ENCODE measurements around the gene ATP2A2.
A peak's percentile ranks its signal among the peaks of the same experiment; 100 is the strongest.

The ATP2A2 gene

DNA sequence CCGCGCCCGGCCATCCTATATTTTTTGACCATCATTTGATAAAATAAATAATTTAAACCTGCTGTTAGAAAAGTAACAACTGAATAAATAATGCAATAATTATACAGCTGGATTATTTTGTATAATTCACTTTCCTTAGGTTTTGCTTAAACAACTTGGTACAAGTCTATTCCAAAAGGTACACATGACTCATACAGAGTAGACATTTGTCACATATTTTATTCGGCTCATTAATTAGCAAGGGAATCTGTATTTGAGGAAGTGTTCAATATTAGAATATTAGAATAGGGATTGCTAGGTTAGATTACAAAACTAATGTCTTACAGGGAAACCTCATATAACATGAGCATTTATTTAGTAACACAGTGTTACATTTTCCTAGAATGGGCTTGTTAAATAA lies 48.7 kb downstream of the ATP2A2 start:
- no peak for DNase-seq (ENCODE audit: low read depth)
- no peak overlapping the region for H3K4me3 ChIP-seq (ENCODE audit: control insufficient read depth, low read depth, low read length)
- TF ChIP-seq, protein P1, sequence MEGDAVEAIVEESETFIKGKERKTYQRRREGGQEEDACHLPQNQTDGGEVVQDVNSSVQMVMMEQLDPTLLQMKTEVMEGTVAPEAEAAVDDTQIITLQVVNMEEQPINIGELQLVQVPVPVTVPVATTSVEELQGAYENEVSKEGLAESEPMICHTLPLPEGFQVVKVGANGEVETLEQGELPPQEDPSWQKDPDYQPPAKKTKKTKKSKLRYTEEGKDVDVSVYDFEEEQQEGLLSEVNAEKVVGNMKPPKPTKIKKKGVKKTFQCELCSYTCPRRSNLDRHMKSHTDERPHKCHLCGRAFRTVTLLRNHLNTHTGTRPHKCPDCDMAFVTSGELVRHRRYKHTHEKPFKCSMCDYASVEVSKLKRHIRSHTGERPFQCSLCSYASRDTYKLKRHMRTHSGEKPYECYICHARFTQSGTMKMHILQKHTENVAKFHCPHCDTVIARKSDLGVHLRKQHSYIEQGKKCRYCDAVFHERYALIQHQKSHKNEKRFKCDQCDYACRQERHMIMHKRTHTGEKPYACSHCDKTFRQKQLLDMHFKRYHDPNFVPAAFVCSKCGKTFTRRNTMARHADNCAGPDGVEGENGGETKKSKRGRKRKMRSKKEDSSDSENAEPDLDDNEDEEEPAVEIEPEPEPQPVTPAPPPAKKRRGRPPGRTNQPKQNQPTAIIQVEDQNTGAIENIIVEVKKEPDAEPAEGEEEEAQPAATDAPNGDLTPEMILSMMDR (conservative IDR thresholded peaks at IDR 0.05; ENCODE audit: control insufficient read depth, insufficient read depth, low read depth, low read length): no peak

DNA sequence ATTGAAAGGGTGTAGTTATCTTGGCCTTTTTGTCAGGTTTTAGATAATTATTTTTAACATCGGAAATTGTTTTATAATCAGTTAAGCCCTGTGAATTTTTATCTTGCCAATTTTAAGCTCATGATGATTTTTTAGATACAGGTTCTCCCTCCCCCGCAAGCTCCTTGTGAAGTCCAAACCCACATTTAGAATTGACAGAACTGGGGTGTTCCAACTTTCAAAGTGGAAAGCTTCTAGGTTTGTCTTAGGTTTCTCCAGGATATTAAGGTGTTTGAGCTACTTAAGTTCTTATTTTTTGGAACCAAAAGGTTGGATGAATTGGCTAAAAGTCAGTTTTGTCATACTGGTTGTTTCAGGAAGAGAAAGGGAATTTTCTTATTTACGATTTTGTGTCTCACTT lies 49.1 kb downstream of the ATP2A2 start:
- H3K4me3 ChIP-seq (ENCODE audit: control insufficient read depth, low read depth, low read length): no peak overlapping the region
- no peak for DNase-seq (ENCODE audit: low read depth)
- TF ChIP-seq, protein P1 (conservative IDR thresholded peaks at IDR 0.05; ENCODE audit: control insufficient read depth, insufficient read depth, low read depth, low read length): no peak

DNA sequence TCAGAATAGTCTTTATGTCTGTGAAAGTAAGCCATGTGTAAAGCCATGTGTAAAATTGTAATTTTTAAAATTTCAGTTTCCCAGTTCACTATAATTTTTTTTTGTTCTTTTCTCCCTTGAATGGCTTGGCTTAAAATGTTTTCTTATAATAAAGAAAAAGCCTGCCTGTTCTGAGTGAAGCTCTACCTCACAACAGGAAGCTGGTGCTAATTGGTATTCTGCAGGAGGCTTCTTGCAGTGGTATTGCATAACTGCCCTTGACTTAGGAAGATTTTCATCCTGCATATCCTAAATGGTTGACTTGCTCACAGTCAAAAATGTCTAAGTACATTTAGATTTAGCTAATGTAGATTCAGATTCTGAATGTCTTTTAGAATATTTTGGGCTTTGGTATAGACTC lies 49.5 kb downstream of the ATP2A2 start:
- TF ChIP-seq, protein P1 (conservative IDR thresholded peaks at IDR 0.05; ENCODE audit: control insufficient read depth, insufficient read depth, low read depth, low read length): no peak
- H3K4me3 ChIP-seq (ENCODE audit: control insufficient read depth, low read depth, low read length): no peak overlapping the region
- peak; percentile 48 for DNase-seq (ENCODE audit: low read depth)

DNA sequence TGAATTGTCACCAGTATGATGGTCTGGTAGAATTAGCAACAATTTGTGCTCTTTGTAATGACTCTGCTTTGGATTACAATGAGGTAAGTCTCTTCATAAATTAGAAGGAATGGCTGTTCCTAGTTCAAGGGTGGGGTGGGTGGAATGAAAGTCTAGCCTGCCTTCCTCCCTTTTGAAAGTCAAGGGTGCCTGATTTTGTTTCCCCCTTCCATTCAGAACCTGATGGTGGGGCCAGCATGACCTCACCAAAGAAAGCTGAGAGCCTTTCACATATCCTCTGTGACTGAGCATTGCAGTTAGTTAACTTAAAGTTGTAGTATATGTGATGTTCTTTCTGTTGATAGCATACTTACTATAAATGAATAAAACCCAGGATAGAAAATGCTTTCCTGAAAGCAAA lies 52.2 kb downstream of the ATP2A2 start:
- DNase-seq (ENCODE audit: low read depth): no peak
- TF ChIP-seq, protein P1 (conservative IDR thresholded peaks at IDR 0.05; ENCODE audit: control insufficient read depth, insufficient read depth, low read depth, low read length): no peak
- no peak overlapping the region for H3K4me3 ChIP-seq (ENCODE audit: control insufficient read depth, low read depth, low read length)

DNA sequence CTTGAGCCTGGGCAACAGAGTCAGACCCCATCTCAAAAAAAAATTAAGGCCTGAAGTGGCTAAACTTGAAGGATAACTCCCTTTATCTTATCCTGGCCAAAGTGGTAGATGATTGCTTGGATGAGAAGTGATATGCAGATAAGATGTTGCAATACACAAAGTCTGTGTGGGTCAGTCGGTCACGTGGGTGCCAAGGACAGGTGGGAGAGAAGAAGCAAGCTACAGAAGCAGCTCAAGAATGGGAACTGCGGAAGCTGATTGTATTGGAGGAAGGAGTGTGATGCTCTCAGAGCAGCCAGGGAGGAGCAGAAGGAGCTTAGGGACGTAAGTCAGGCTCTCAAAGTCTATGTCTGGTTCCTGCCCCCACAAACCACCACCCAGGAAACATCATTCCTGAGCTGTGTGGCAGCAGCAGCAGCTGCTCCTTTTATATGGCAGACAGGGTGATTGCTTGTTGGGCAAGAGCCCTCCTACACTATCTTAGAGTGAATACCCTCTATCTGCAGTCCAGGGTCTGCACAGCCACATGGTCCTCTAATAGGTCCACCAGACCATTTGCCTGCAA lies 54.5 kb downstream of the ATP2A2 start:
- TF ChIP-seq, protein P1 (conservative IDR thresholded peaks at IDR 0.05; ENCODE audit: control insufficient read depth, insufficient read depth, low read depth, low read length): no peak
- no peak overlapping the region for H3K4me3 ChIP-seq (ENCODE audit: control insufficient read depth, low read depth, low read length)
- DNase-seq (ENCODE audit: low read depth): no peak

DNA sequence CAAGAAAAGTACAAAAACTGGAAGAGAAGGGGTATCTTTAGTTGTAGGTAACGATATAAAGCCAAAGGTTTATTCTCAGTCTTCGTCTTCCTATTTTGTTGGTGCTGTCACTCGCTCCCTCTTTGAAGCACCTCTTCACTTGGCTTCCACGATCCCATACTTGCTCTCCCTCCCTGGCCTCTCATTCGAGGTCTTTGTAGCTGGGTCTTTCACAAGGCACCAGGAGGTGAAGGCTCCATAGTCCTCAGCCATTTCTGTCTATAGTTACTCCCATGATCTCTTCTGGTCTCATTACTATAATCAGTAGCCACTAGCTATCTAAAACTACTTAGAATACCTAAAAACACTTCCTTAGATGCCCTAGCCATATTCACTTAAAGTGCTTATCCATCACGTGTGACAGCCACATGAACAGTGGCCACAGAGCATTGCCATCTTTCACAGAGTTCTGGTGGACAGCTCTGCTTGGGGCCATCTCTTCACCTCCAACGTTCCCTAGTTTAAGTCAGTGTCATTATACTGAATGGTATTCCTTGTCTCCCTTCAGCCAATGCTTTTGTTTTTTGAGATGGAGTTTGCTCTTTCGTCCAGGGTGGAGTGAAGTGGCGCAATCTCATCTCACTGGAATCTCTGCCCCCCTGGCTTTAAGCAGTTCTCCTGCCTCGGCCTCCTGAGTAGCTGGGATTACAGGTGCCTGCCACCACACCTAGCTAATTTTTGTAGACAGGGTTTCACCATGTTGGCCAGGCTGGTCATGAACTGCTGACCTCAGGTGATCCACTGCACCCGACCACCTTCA lies 57.1 kb downstream of the ATP2A2 start:
- TF ChIP-seq, protein P1 (conservative IDR thresholded peaks at IDR 0.05; ENCODE audit: control insufficient read depth, insufficient read depth, low read depth, low read length): no peak
- no peak for DNase-seq (ENCODE audit: low read depth)

More for the DNA sequence above, 57.1 kb downstream of the ATP2A2 start:
- no peak overlapping the region for H3K4me3 ChIP-seq (ENCODE audit: control insufficient read depth, low read depth, low read length)

All from fibroblast of mammary gland (primary cell).